HCT116 (cell line): ENCODE results near the gene IFT52. TPM values are rescaled to one million over a fixed set of nuclear protein-coding genes. Genes with fewer than 3 reads are reported as not detected.
"Not testable (repeated sequence)": the region's sequence is repeated elsewhere in the genome, so short reads cannot be mapped to it uniquely, and the experiment has no call there.

ENCODE experiments used
- ATAC-seq: fragments of 200-7000 bp; cut with Tn5 transposase; 2 replicates; pipeline ENCODE4 v1.9.1; 2020; ENCODE audit warnings: mild to moderate bottlenecking, moderate library complexity
- BruUV-seq: library from RNA; stranded (reverse); fragments of 400-500 nt; replicated peaks from 2 replicates; lab custom pipeline; 2021; lab: Mats Ljungman, UMichigan
- CTCF ChIA-PET: fragments of 300-600 bp; sonication (Branson Sonifier 250); formaldehyde crosslinking; loops from one replicate; lab custom pipeline; 2021; ENCODE audit warnings: antibody characterized with exemption; lab: Charles Lee
- POLR2A ChIA-PET: fragments of 300-600, 350-600 bp; sonication (Branson Sonifier 250); formaldehyde crosslinking; loops from one replicate; lab custom pipeline; 2021; ENCODE audit warnings: antibody characterized with exemption; lab: Charles Lee
- RAD21 ChIA-PET, 2 experiments: fragments of 300-600 bp; sonication (Branson Sonifier 250); formaldehyde crosslinking; loops; one replicate each; lab custom pipeline; 2023; ENCODE audit warnings: low total read pairs in 2 of 2; ENCODE audit not compliant: uncharacterized antibody in 2 of 2, unreplicated experiment in 2 of 2, low non-redundant PET in 1 of 2; lab: Charles Lee
- DNase-seq: peaks from one replicate; pipeline ENCODE4 v3.0.0-alpha.2; 2010; ENCODE audit warnings: low read depth, low spot score
- H2AFZ ChIP-seq: fragments of 200-600 bp; shearing (Covaris generic), sonication (generic); 2 replicates; pipeline ENCODE4 v1.6.1; 2017; ENCODE audit warnings: low read depth, mixed run types, mixed read lengths, antibody characterized with exemption, low read length; ENCODE audit not compliant: poor library complexity, severe bottlenecking
- H3K27ac ChIP-seq: 2 replicates; pipeline ENCODE4 v1.5.1; 2012; ENCODE audit warnings: low read depth, low read length
- H3K27me3 ChIP-seq: fragments of 200-600 bp; sonication (generic); 2 replicates; pipeline ENCODE4 v1.6.1; 2016; ENCODE audit warnings: mixed run types, low read length, mixed read lengths; ENCODE audit not compliant: insufficient read depth
- H3K36me3 ChIP-seq, 2 experiments: fragments of 200-500 bp in 1 of 2; fragments of 200-600 bp in 1 of 2; sonication (Bioruptor generic) in 1 of 2; sonication (generic) in 1 of 2; 2 replicates each; pipeline versions ENCODE4 v1.5.1 to v1.6.1; 2014 to 2016; ENCODE audit warnings: low read length in 2 of 2, inconsistent platforms in 1 of 2, mixed read lengths in 1 of 2, mixed run types in 1 of 2; ENCODE audit not compliant: insufficient read depth in 2 of 2, control insufficient read depth in 1 of 2
- H3K4me1 ChIP-seq, 2 experiments: fragments of 200-600 bp in 1 of 2; sonication (generic) in 1 of 2; 2 replicates each; pipeline versions ENCODE4 v1.5.1 to v1.6.1; 2012 to 2017; ENCODE audit warnings: low read length in 2 of 2, inconsistent platforms in 1 of 2, mild to moderate bottlenecking in 1 of 2, mixed read lengths in 1 of 2, mixed run types in 1 of 2, moderate library complexity in 1 of 2; ENCODE audit not compliant: insufficient read depth in 2 of 2, control insufficient read depth in 1 of 2
- H3K4me2 ChIP-seq: fragments of 200-600 bp; sonication (generic); 2 replicates; pipeline ENCODE4 v1.6.1; 2017; ENCODE audit warnings: mixed run types, low read length, mixed read lengths
- H3K4me3 ChIP-seq, 2 experiments: fragments of 200-600 bp in 1 of 2; sonication (generic) in 1 of 2; replicated peaks in 1 of 2; 2 replicates each; pipeline ENCODE4 v1.5.1; 2011 to 2016; ENCODE audit warnings: low read length in 2 of 2, control low read depth in 1 of 2, low read depth in 1 of 2, mild to moderate bottlenecking in 1 of 2, mixed read lengths in 1 of 2, mixed run types in 1 of 2
- H3K79me2 ChIP-seq: fragments of 200-600 bp; sonication (generic); 2 replicates; pipeline ENCODE4 v1.6.1; 2017; ENCODE audit warnings: mild to moderate bottlenecking, mixed run types, low read length, moderate library complexity, mixed read lengths; ENCODE audit not compliant: insufficient read depth
- H3K9ac ChIP-seq: fragments of 200-600 bp; sonication (generic); 2 replicates; pipeline ENCODE4 v1.6.1; 2016; ENCODE audit warnings: low read length, mixed read lengths
- H3K9me2 ChIP-seq: fragments of 200-600 bp; sonication (generic), shearing (Covaris generic); 2 replicates; pipeline ENCODE4 v1.6.1; 2017; ENCODE audit warnings: mixed run types, mild to moderate bottlenecking, moderate library complexity; ENCODE audit not compliant: insufficient read depth
- H3K9me3 ChIP-seq, 2 experiments: fragments of 200-500 bp in 1 of 2; fragments of 200-600 bp in 1 of 2; sonication (Bioruptor generic) in 1 of 2; sonication (generic) in 1 of 2; 2 replicates each; pipeline ENCODE4 v1.6.1; 2014 to 2017; ENCODE audit warnings: low read length in 2 of 2, mixed read lengths in 2 of 2, inconsistent platforms in 1 of 2, low read depth in 1 of 2, mild to moderate bottlenecking in 1 of 2, mixed run types in 1 of 2, moderate library complexity in 1 of 2; ENCODE audit not compliant: control insufficient read depth in 1 of 2, insufficient read depth in 1 of 2
- H4K20me1 ChIP-seq: fragments of 200-600 bp; sonication (generic), shearing (Covaris generic); 2 replicates; pipeline ENCODE4 v1.6.1; 2017; ENCODE audit warnings: mixed run types, mild to moderate bottlenecking, moderate library complexity; ENCODE audit not compliant: insufficient read depth
- CBX3 ChIP-seq: IDR thresholded peaks from 2 replicates; pipeline ENCODE4 v1.6.1; 2012; ENCODE audit warnings: low read depth
- MAX ChIP-seq: IDR thresholded peaks from 2 replicates; pipeline ENCODE4 v1.6.1; 2012
- POLR2A ChIP-seq: IDR thresholded peaks from 2 replicates; pipeline ENCODE4 v1.7.0; 2011; ENCODE audit warnings: borderline replicate concordance; ENCODE audit not compliant: insufficient read depth, insufficient read length; ENCODE audit errors: extremely low read depth
- POLR2AphosphoS5 ChIP-seq: IDR thresholded peaks from 2 replicates; pipeline ENCODE4 v1.6.1; 2011; ENCODE audit warnings: mild to moderate bottlenecking, low read depth, low read length, moderate library complexity
- SIN3A ChIP-seq: IDR thresholded peaks from 2 replicates; pipeline ENCODE4 v1.6.1; 2012; ENCODE audit warnings: low read depth
- SRF ChIP-seq: IDR thresholded peaks from 2 replicates; pipeline ENCODE4 v1.6.1; 2012; ENCODE audit warnings: low read depth
- intact Hi-C: fragments of 100-400 bp; cut with micrococcal nuclease; formaldehyde crosslinking; loops from 2 replicates; pipeline ENCODE4 v1.10.0; 2022
- total RNA-seq: library from RNA; stranded (reverse); gene quantifications from one replicate; pipeline ENCODE4 v1.2.1, GENCODE V29; 2021; ENCODE audit not compliant: unreplicated experiment

IFT52 gene
- total RNA-seq, 1 experiment from 2014 or later = 29.0 TPM

GRCh38 chr20:43653966-43654365 is 63.2 kb downstream of the IFT52 start:
- no peak for ATAC-seq
- no peak overlapping the region for H3K27ac ChIP-seq
- H3K9ac ChIP-seq = no peak overlapping the region
- H3K4me1 ChIP-seq = peaks cover 7 to 11% of the 10 kb centered on the region in 2 experiments
- no peaks in the 10 kb centered on the region for H3K79me2 ChIP-seq
- H2AFZ ChIP-seq = no peak overlapping the region
- TF ChIP-seq CBX3 (no peak), MAX (no peak), SIN3A (no peak), POLR2A (no peak), POLR2AphosphoS5 (no peak), SRF (no peak)
- TF ChIP-seq, all 23 proteins: peak for 0
- DNase-seq = no peak
- ChIA-PET RAD21 (no interaction called here), CTCF (no interaction called here), POLR2A (no interaction called here)
- no peaks in the 10 kb centered on the region for H3K9me3 ChIP-seq
- H3K27me3 ChIP-seq = no peaks in the 10 kb centered on the region
- intact Hi-C loops = no loop called here
- H3K9me2 ChIP-seq = no peaks in the 10 kb centered on the region
- BruUV-seq = no TSS peak
- no peak overlapping the region for H3K4me3 ChIP-seq
- H3K4me2 ChIP-seq = no peak overlapping the region
- H4K20me1 ChIP-seq = no peaks in the 10 kb centered on the region
- H3K36me3 ChIP-seq = no peaks in the 10 kb centered on the region

GRCh38 chr20:43655176-43655575 is 64.4 kb downstream of the IFT52 start:
- H3K9me2 ChIP-seq, H3K4me2 ChIP-seq, H2AFZ ChIP-seq, H3K27ac ChIP-seq, POLR2A ChIA-PET, BruUV-seq, RAD21 ChIA-PET, ATAC-seq, intact Hi-C loops, H3K36me3 ChIP-seq, CTCF ChIA-PET, H3K9ac ChIP-seq, DNase-seq, H3K9me3 ChIP-seq, H3K27me3 ChIP-seq, H3K79me2 ChIP-seq, H4K20me1 ChIP-seq, H3K4me3 ChIP-seq: not testable (repeated sequence)
- peaks cover 8 to 11% of the 10 kb centered on the region in 2 experiments for H3K4me1 ChIP-seq
